G401.6 (cell line): Measurements from ENCODE around the gene PLIN1.
A peak's percentile ranks its signal among the peaks of the same experiment; 100 is the strongest.
"Not testable (repeated sequence)": the region's sequence is repeated elsewhere in the genome, so short reads cannot be mapped to it uniquely, and the experiment has no call there.

Source experiments
- FAIRE-seq: peaks from 2 replicates; lab custom pipeline; 2012; peaks lifted over from hg19 to GRCh38; lab: Jason Lieb, UNC

Gene PLIN1

DNA sequence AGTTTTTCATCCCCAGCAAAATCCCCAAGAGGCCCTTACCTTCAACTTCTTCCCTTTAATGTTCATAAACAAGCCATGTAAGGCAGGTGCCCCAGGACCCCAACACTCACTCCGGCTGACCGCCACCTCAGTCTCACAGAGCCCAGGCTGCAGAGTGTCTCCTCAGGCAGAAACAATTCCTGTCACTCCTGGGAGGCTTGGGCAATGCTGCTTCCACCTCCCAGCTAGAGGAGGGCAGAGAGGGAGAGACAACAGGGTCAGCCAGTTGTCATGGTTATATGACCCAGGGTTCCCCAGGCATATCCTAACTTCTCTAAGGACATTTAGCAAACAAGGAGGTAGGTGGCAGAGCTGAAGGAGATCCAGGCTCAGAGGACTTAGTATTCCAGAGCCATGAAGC is at the start of gene PLIN1:
PLIN1 (minus strand) TSS at position 156 of the 400 bp plus-strand sequence. CDS start 1,878 bp downstream, outside the sequence.
- FAIRE-seq = no peak

GRCh38 chr15:89728254-89728653 is 49.1 kb upstream of the PLIN1 start:
- FAIRE-seq = no peak

- FAIRE-seq = no peak
Measured at GRCh38 chr15:89725064-89725463, 45.9 kb upstream of the PLIN1 start.

DNA sequence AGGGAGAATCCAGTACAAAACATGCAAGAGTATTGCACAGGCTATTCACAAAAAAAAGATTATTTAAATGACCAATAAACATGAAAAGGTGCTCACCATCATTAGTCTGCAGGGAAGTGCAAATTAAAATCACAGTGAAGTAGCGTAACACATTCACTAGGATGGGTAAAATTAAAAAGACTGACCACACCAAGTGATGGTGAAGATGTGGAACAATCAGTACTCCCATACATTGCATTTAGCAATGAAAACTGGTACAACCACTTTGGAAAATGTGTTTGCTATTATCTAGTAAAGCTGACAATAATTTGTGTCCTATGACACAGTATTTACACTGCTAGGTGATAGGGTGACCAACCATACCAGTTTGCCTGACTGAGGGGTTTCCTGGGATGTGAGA is 45.5 kb upstream of the PLIN1 start:
- FAIRE-seq = no peak

- no peak for FAIRE-seq
Measured at GRCh38 chr15:89723031-89723430, 43.9 kb upstream of the PLIN1 start.

- no peak for FAIRE-seq
Measured at GRCh38 chr15:89714775-89715174, 35.6 kb upstream of the PLIN1 start.

DNA sequence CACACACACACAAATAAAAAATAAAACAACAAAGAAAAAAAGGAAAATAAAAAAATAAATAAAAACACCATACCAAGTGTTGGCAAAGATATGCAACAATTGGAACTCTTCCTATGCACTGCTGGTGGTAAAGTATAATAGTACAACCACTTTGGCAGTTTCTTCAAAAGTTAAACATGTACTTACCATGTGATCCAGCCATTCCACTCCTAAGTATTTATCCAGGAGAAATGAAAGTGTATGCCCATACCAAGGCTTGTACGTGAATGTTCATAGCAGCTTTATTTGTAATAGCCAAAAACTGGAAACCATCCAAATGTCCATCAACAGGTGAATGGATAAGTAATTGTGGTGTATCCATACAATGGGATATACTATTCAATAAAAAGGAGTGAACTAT is 28.4 kb upstream of the PLIN1 start:
- FAIRE-seq = no peak

GRCh38 chr15:89704411-89704810 is 25.2 kb upstream of the PLIN1 start:
- FAIRE-seq = no peak

DNA sequence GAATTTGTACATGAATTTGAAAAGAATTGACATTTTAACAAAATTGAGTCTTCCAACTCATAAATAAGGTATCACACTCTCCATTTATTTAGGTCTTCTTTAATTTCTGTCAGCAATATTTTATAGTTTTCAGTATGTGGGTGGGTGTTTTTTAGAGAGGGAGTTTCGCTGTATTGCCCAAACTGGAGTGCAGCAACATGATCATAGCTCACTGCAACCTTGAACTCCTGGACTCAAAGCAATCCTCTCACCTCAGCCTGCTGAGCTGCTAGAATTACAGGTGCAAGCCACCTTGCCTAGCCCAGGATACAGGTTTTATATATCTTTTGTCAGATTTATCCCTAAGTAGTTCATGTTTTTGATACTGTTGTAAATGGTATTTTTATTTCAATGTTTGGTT is 16.0 kb upstream of the PLIN1 start:
- FAIRE-seq = no peak

GRCh38 chr15:89693696-89694095 is 14.5 kb upstream of the PLIN1 start:
- FAIRE-seq = no peak

DNA sequence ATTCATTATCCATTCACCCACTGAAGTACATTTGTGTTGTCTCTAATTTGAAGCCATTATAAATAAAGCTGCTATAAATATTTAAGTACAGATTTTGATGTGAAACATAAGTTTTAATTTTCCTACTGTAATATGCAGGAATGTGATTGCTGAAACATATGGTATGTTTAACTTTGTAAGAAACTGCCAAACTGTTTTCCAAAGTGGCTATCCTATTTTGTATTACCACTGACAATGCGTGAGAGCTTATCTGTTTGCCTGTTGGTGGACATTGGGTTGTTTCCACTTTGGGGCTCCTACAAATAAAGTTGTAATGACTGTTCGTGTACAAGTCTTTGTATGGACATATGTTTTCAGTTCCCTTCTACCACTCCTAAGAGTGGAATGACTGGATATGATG is 13.9 kb upstream of the PLIN1 start:
- FAIRE-seq = no peak

DNA sequence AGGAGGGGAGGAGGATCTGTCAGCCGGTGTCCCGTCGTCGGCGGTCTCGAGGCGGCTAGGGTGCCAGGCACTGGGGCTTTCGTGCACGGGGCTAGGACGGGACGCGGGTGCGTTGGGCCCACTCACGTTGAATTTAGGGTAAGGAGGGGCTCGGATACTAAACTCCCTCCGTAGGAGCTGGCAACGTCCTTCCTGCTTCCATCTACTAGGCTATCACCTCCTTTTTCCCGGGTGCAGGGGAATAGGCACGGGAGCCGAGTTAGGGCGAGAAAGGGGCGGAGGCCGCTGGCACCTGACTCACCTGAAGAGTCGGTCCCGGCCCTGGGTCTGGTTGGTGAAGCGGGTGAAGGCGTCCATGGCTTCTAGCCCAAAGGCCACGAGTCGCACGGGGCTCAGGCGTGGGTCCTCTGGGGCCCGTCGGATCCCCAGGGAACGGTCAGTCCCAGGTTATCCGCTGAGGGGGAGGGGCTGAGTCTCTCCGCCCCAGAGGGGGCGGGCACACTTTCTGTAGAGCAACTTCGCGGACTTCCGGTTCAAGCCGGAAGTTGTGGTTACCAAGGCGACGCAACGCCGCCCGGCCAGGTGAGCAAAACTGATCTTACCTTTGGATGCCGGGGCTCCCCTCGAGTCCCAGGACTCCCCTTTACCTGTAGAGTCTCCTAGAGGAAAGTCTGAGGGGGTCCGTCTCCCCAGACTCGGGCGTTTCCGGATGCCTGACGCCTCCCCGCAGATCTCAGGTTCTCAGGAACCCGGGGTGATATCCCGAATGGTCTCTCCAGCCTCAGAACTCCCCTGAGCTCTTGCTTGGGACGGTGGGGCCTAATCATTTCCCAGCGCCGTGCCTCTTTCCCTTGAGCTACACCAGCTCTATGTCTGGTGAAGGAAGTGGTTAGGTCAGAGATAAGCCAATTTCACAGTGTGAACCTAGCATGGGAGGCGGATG is 11.4 kb upstream of the PLIN1 start, which contains the start of the genes PEX11A and WDR93:
PEX11A (minus strand) TSS at position 479 of the 943 bp plus-strand sequence; CDS start at position 357, 122 bp downstream.
WDR93 (plus strand) TSS at position 536 of the 943 bp plus-strand sequence. CDS start 10,936 bp downstream, outside the sequence.
- peak; percentile 57 for FAIRE-seq

GRCh38 chr15:89689930-89690275 is 10.7 kb upstream of the PLIN1 start:
- not testable (repeated sequence) for FAIRE-seq

- no peak for FAIRE-seq
Measured at GRCh38 chr15:89686522-89686921, 7.4 kb upstream of the PLIN1 start.

DNA sequence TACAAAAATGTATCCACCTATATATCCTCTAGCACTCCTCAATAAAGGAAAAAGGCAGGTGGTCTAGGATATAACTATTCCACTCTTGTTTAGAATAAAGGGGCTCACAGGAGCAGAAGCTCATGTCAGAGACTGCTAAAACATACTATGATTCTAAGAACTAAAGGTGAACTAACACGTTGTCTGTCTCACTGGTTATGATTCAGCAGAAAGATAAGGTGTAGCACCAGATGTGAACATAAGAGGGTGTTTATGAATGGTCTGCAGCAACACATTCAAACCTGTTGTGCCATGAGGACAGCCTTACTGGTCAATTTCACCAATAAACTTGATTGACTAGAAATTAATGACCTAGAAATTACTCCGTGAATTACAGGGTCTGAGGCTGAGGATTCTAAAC is 6.8 kb upstream of the PLIN1 start:
- no peak for FAIRE-seq

DNA sequence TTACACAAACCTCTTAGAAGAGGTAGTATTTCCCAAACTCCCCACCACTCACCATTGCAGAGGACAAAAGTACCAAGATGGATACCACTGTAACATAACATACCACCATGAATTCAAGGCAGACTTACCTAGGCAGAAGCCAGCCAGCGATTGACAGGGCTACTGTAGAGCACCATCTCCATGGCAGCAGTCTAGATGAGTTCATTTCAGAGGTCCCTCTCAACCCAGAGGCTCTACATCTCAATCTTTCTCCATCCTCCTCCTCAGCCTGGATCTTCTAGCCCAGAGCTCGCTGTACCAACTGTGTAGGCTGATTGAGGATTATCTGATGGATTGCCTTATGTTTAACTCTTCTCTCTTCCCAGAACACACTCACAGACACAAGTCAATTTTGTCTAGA is 2.0 kb upstream of the PLIN1 start:
- no peak for FAIRE-seq

DNA sequence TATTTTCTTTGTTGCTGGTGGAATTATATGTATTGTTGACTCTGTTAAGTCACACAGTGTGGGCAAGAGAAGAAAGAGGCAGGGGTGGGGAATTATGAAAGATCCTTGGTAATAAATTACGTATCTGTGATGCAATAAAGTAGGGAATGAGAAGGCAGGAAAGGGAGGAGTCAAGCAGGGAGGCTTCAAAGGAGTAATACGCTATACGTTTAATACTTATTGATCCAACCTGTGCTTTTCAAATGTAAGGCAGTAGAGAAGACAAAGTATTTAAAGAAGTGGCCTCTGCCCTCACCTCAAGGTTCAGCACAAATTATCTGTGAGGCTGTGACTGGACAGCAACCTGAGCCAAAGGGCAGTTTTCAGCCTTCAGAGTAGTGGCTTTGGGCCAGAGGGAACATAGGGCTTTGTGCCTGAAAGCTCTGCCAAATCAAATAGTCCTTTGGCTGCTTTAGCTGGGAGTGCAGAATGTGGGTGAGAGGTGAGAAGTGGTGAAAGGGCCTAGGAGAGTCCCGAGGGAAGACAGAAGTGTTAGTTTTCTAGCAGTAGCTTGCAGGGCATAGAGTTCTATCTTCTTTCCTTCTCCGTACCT is 1.2 kb upstream of the PLIN1 start:
- no peak for FAIRE-seq

DNA sequence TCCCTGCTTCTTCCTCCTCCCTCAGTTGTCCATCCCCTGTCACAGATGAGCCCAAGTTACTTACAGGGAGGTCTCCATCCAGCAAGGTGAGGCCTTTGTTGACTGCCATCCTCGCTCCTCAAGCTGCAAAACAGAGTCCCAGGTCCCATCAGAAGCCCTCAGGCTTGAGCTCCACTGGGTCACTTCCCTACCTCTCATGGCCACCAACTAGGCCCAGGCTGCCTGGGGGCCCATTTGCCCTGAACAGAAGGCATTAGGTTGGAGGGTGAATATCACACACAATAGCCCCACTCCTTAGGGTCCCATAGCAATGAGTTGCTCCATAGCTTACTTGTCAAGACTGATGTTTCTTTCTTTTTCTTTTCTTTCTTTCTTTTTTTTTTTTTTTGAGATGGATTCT is 1.8 kb downstream of the PLIN1 start:
- FAIRE-seq = no peak

- no peak for FAIRE-seq
Measured at GRCh38 chr15:89675606-89676005, 3.6 kb downstream of the PLIN1 start.

DNA sequence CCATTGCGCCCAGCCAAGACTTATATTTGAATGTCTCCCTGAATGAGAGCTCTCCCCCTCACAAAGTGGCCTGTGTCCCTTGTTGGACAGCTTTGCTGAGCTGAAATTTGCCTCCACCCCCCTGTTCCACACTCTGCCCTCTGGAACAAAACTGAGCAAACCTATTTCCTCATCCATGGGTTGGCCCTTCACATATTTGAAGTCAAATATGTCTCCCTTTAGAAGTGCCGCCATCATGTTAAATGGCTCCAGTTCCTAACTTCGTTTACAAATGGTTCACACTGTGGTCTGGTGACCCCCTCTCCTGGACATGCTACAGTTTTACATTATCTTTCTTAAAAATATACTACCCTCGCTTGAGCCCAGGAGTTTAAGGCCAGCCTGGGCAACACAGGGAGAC is 4.6 kb downstream of the PLIN1 start:
- no peak for FAIRE-seq

DNA sequence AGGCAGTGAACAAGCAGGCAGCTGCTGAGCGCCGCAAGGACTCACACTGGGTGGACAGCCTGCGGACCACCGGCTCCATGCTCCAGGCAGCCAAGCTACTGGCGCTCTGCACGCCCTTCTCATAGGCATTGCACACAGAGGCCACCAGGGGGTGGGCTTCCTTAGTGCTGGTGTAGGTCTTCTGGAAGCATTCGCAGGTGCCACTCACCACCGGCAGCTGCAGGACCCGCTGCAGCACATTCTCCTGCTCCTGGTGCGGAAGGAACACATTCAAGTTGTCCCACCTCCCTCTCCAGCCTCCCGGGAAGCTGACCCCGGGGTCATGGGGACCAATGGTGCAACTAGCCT is 6.0 kb downstream of the PLIN1 start:
- FAIRE-seq = no peak

DNA sequence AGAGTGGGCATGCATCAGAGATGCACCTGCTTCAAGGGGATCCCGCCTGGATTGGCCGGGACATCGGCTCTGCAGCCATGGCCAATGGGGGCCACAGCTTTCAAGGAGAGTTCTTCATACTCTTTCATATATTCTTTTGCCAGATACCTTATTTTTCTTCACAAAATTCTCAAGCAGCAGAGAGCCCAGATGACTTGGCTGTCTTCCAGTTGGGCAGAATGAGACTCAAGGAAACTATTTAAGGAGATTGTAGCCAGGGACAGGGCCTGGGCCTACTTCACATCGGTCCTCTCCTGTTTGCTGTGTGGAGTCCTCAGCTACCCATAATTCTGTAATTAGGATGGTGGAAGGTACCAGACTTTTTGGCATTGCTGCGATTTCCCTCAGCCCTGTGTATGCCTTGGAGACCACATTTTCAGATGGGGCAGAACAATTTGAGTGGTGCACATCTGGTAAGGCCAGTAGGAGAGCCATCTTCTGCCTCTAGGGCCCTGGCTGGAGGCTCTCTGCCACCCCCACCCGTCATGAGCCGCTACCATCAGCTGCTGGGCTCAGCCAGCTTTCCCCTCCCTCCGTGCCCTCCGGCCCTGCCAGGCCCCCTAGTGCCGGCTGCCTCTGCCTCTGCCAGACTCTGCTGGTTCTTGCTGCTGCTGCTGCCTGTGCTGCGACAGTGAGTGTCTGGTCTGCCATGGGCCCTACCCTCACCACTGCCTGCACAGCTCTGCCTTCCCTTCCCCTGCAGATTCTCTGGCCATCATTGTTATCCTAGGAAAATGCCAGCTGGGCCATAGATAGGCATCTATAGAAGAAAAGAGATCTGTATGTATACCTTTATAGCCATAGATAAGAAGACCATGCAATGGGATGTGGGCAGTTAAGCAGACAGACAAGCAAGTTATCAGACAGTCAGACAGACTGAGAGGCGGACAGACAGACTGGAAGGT is 6.7 kb downstream of the PLIN1 start:
- no peak for FAIRE-seq

DNA sequence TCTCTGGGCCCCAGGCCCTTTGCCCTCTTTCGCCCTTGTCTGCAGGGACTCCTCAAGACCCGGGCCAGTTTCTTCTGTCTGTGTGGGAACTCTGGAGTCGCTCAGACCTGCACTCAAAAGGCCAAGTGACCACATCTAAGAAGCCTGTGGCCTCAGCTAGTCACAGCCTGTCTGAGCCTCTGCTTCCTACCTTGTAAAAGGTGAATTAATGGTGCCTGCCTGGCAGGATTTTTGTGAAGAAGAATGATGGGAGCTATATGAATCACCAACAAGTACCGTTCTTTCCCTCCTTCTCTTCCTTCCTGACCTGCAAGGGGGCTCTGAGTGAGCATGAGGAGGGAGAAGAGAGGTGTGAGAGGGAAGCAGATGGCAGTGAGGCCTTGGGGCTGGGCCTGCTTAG is 7.5 kb downstream of the PLIN1 start:
- no peak for FAIRE-seq
